Tibial artery (tissue), 4 donors: ENCODE data around the gene PCDH9.

Source experiments
- DNase-seq, 2 donors: peaks; one replicate each; pipeline ENCODE4 v3.0.0-alpha.2; 2019
- H3K27ac ChIP-seq, 2 donors: fragments of 200-600 bp; sonication (generic) in 1 of 2; 1 replicate in 1 of 2; 2 replicates in 1 of 2; pipeline ENCODE4 v1.5.1; 2018 to 2019; ENCODE audit warnings: mild to moderate bottlenecking in 1 of 2
- H3K27me3 ChIP-seq, 2 donors: fragments of 200-600 bp; sonication (generic) in 1 of 2; one replicate each; pipeline versions ENCODE4 v1.5.1 to v1.6.0; 2016 to 2019
- H3K36me3 ChIP-seq, 3 donors: fragments of 200-600 bp; sonication (generic) in 2 of 3; one replicate each; pipeline ENCODE4 v1.5.1; 2016 to 2019; ENCODE audit warnings: mild to moderate bottlenecking in 2 of 3
- H3K4me1 ChIP-seq, 4 donors: fragments of 200-600 bp; sonication (generic) in 2 of 4; 1 replicate in 3 of 4; 2 replicates in 1 of 4; pipeline ENCODE4 v1.5.1; 2016 to 2019
- H3K4me3 ChIP-seq, 2 donors: fragments of 200-600 bp; sonication (generic) in 1 of 2; 1 replicate in 1 of 2; 2 replicates in 1 of 2; pipeline ENCODE4 v1.5.1; 2018 to 2019; ENCODE audit warnings: mild to moderate bottlenecking in 2 of 2
- H3K9me3 ChIP-seq, 3 donors: fragments of 200-600 bp; sonication (generic) in 1 of 3; one replicate each; pipeline ENCODE4 v1.5.1; 2016 to 2019
- CTCF ChIP-seq, 2 experiments: fragments of 200-600 bp in 1 of 2; fragments of 450-650 bp in 1 of 2; IDR thresholded peaks; one replicate each; pipeline ENCODE4 v1.5.1; 2017 to 2019; ENCODE audit warnings: antibody characterized with exemption in 2 of 2, mild to moderate bottlenecking in 1 of 2, moderate library complexity in 1 of 2
- intact Hi-C: fragments of 100-400 bp; cut with DNase I; formaldehyde crosslinking; loops from one replicate; pipeline ENCODE4 v1.15.0; 2023; ENCODE audit warnings: low total_unique reads

The PCDH9 gene

GRCh38 chr13:66992183-66992582, 238.0 kb downstream of the PCDH9 start:
- H3K4me3 ChIP-seq = no peak overlapping the region
- H3K36me3 ChIP-seq = no peaks in the 10 kb centered on the region
- H3K27me3 ChIP-seq = no peaks in the 10 kb centered on the region
- DNase-seq = no peak
- no peak overlapping the region for H3K27ac ChIP-seq
- H3K9me3 ChIP-seq = no peaks in the 10 kb centered on the region
- no peak for TF ChIP-seq CTCF (IDR thresholded peaks at IDR 0.05)
- intact Hi-C loops = no loop called here
- H3K4me1 ChIP-seq = peaks cover 0 to 13% (median 5%) of the 10 kb centered on the region in 4 donors

- no peak for DNase-seq
- H3K27ac ChIP-seq = no peak overlapping the region
- intact Hi-C loops = no loop called here
- no peaks in the 10 kb centered on the region for H3K27me3 ChIP-seq
- H3K4me1 ChIP-seq = no peaks in the 10 kb centered on the region
- no peaks in the 10 kb centered on the region for H3K9me3 ChIP-seq
- H3K4me3 ChIP-seq = no peak overlapping the region
- H3K36me3 ChIP-seq = no peaks in the 10 kb centered on the region
- TF ChIP-seq CTCF (IDR thresholded peaks at IDR 0.05) = no peak
Measured at GRCh38 chr13:66984241-66984640, 245.9 kb downstream of the PCDH9 start.

- H3K9me3 ChIP-seq = no peaks in the 10 kb centered on the region
- no peak for DNase-seq
- intact Hi-C loops = no loop called here
- H3K4me1 ChIP-seq = no peaks in the 10 kb centered on the region
- no peak for TF ChIP-seq CTCF (IDR thresholded peaks at IDR 0.05)
- H3K27me3 ChIP-seq = no peaks in the 10 kb centered on the region
- H3K36me3 ChIP-seq = no peaks in the 10 kb centered on the region
- no peak overlapping the region for H3K4me3 ChIP-seq
- no peak overlapping the region for H3K27ac ChIP-seq
Measured at GRCh38 chr13:66981912-66982311, 248.2 kb downstream of the PCDH9 start.

- Histone ChIP-seq H3K4me1 (no peaks in the 10 kb centered on the region), H3K27ac (no peak overlapping the region), H3K9me3 (no peaks in the 10 kb centered on the region), H3K4me3 (no peak overlapping the region), H3K36me3 (no peaks in the 10 kb centered on the region), H3K27me3 (no peaks in the 10 kb centered on the region)
- no peak for TF ChIP-seq CTCF (IDR thresholded peaks at IDR 0.05)
- intact Hi-C loops = no loop called here
- DNase-seq = no peak
Measured at GRCh38 chr13:66977161-66977560, 253.0 kb downstream of the PCDH9 start.

- TF ChIP-seq CTCF (IDR thresholded peaks at IDR 0.05) = no peak
Measured at GRCh38 chr13:66974889-66975288, 255.2 kb downstream of the PCDH9 start.

GRCh38 chr13:66974174-66974573, 256.0 kb downstream of the PCDH9 start:
- TF ChIP-seq CTCF (IDR thresholded peaks at IDR 0.05) = no peak
- H3K9me3 ChIP-seq = no peaks in the 10 kb centered on the region
- H3K27me3 ChIP-seq = no peaks in the 10 kb centered on the region
- intact Hi-C loops = no loop called here
- H3K4me1 ChIP-seq = no peaks in the 10 kb centered on the region
- H3K36me3 ChIP-seq = no peaks in the 10 kb centered on the region
- no peak overlapping the region for H3K27ac ChIP-seq
- no peak overlapping the region for H3K4me3 ChIP-seq
- no peak for DNase-seq

More at GRCh38 chr13:66974889-66975288, 255.2 kb downstream of the PCDH9 start:
- no peaks in the 10 kb centered on the region for H3K9me3 ChIP-seq
- intact Hi-C loops = no loop called here
- H3K27me3 ChIP-seq = no peaks in the 10 kb centered on the region
- no peak overlapping the region for H3K4me3 ChIP-seq
- no peaks in the 10 kb centered on the region for H3K4me1 ChIP-seq
- H3K36me3 ChIP-seq = no peaks in the 10 kb centered on the region
- no peak overlapping the region for H3K27ac ChIP-seq
- DNase-seq = no peak
